Keratinocyte (primary cell): ENCODE measurements around the gene SMIM12.

ENCODE experiments used
- EZH2 ChIP-seq: IDR thresholded peaks from one replicate; pipeline ENCODE4 v1.6.1; 2012; ENCODE audit warnings: inconsistent platforms, mild to moderate bottlenecking, low read length, moderate library complexity
- TF ChIP-seq, protein P1 (sequence below), 3 experiments: IDR thresholded peaks in 1 of 3; conservative IDR thresholded peaks in 1 of 3; optimal IDR thresholded peaks in 1 of 3; 2 replicates in 2 of 3; 3 replicates in 1 of 3; pipeline versions ENCODE3 to v1.5.1; 2011; ENCODE audit warnings: low read length in 3 of 3, mild to moderate bottlenecking in 3 of 3, moderate library complexity in 2 of 3, control low read depth in 1 of 3, inconsistent platforms in 1 of 3; ENCODE audit not compliant: insufficient read depth in 2 of 3; ENCODE audit errors: extremely low read depth in 1 of 3

DNA sequence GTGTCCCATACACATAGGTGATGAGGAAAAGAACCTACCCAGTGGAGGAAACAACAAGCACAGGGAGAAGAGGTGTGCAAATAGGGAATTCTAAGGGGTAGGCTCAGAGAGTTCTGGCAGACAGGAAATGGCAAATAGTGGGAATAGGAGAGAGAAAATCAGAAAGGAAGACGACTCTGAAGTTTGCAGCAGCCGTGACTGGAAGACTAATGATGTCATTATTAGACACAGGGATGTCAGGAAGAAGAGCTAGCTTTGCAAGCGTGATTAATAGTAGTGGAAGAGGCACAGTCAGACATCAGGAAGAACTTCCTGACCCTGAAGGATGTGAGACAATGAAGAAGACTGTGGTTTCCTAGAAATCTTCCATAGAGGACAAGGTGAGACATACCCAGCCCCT lies 48.8 kb upstream of the SMIM12 start:
- TF ChIP-seq, protein P1, sequence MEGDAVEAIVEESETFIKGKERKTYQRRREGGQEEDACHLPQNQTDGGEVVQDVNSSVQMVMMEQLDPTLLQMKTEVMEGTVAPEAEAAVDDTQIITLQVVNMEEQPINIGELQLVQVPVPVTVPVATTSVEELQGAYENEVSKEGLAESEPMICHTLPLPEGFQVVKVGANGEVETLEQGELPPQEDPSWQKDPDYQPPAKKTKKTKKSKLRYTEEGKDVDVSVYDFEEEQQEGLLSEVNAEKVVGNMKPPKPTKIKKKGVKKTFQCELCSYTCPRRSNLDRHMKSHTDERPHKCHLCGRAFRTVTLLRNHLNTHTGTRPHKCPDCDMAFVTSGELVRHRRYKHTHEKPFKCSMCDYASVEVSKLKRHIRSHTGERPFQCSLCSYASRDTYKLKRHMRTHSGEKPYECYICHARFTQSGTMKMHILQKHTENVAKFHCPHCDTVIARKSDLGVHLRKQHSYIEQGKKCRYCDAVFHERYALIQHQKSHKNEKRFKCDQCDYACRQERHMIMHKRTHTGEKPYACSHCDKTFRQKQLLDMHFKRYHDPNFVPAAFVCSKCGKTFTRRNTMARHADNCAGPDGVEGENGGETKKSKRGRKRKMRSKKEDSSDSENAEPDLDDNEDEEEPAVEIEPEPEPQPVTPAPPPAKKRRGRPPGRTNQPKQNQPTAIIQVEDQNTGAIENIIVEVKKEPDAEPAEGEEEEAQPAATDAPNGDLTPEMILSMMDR (optimal IDR thresholded peaks at IDR 0.05 in 1 of 3, IDR thresholded peaks at IDR 0.05 in 1 of 3, conservative IDR thresholded peaks at IDR 0.05 in 1 of 3; ENCODE audit: extremely low read depth in 1 of 3, insufficient read depth in 2 of 3, low read length in 3 of 3), result no peak
- no peak for TF ChIP-seq EZH2
